IMR-90 (cell line): ENCODE data around the gene TM2D3. TPM values are rescaled to one million over a fixed set of nuclear protein-coding genes. Genes with fewer than 3 reads are reported as not detected.

Source experiments
- ATAC-seq: fragments of 200-7000 bp; cut with Tn5 transposase; 2 replicates; pipeline ENCODE4 v1.9.1; 2020; ENCODE audit warnings: low read depth, mild to moderate bottlenecking, moderate library complexity
- BruUV-seq: library from RNA; stranded (reverse); fragments of 400-500 nt; replicated peaks from 2 replicates; lab custom pipeline; 2021; lab: Mats Ljungman, UMichigan
- CTCF ChIA-PET: fragments of 300-600 bp; formaldehyde crosslinking; extraction: SDS; loops from one replicate; lab custom pipeline; 2021; ENCODE audit warnings: antibody characterized with exemption; lab: Yijun Ruan, JAX
- POLR2A ChIA-PET: fragments of 300-600 bp; sonication (Branson Sonifier 250); formaldehyde crosslinking; loops from one replicate; lab custom pipeline; 2022; ENCODE audit warnings: antibody characterized with exemption; ENCODE audit not compliant: unreplicated experiment; lab: Charles Lee
- DNase-seq: peaks from one replicate; pipeline ENCODE4 v3.0.0; 2013
- H2AFZ ChIP-seq: replicated peaks from 2 replicates; pipeline ENCODE3; 2013; ENCODE audit warnings: low read length, mild to moderate bottlenecking; ENCODE audit not compliant: poor library complexity
- H2AK5ac ChIP-seq: 2 replicates; pipeline ENCODE4 v1.6.1; 2013; ENCODE audit warnings: low read depth, low read length, inconsistent platforms
- H2AK9ac ChIP-seq: replicated peaks from 2 replicates; pipeline ENCODE3; 2013; ENCODE audit warnings: mild to moderate bottlenecking, low read depth, low read length, moderate library complexity; ENCODE audit not compliant: poor library complexity
- H2BK120ac ChIP-seq: 2 replicates; pipeline ENCODE4 v1.6.1; 2013; ENCODE audit warnings: low read depth, low read length, inconsistent platforms
- H2BK15ac ChIP-seq: 3 replicates; pipeline ENCODE4 v1.6.1; 2013; ENCODE audit warnings: low read depth, low read length, inconsistent platforms
- H2BK20ac ChIP-seq: 2 replicates; pipeline ENCODE4 v1.6.1; 2013; ENCODE audit warnings: low read depth, mild to moderate bottlenecking, inconsistent platforms, low read length, moderate library complexity
- H2BK5ac ChIP-seq: 2 replicates; pipeline ENCODE4 v1.6.1; 2013; ENCODE audit warnings: mild to moderate bottlenecking, low read depth, low read length, inconsistent platforms; ENCODE audit not compliant: poor library complexity, severe bottlenecking
- H3K14ac ChIP-seq: replicated peaks from 2 replicates; pipeline ENCODE4 v1.6.1; 2013; ENCODE audit warnings: low read depth, low read length, inconsistent platforms
- H3K18ac ChIP-seq: 2 replicates; pipeline ENCODE4 v1.6.1; 2013; ENCODE audit warnings: low read depth, low read length, control low read depth
- H3K23ac ChIP-seq: 2 replicates; pipeline ENCODE4 v1.6.1; 2013; ENCODE audit warnings: low read depth, low read length, inconsistent platforms
- H3K27ac ChIP-seq: 2 replicates; pipeline ENCODE4 v1.5.1; 2013; ENCODE audit warnings: mild to moderate bottlenecking, control low read depth, low read length; ENCODE audit not compliant: insufficient read depth
- H3K27me3 ChIP-seq: 2 replicates; pipeline ENCODE4 v1.6.1; 2013; ENCODE audit warnings: low read length; ENCODE audit not compliant: control insufficient read depth, insufficient read depth
- H3K36me3 ChIP-seq: 2 replicates; pipeline ENCODE4 v1.6.1; 2013; ENCODE audit warnings: low read length, mixed read lengths; ENCODE audit not compliant: control insufficient read depth, insufficient read depth
- H3K4ac ChIP-seq: 2 replicates; pipeline ENCODE4 v1.6.1; 2013; ENCODE audit warnings: low read depth, low read length, inconsistent platforms
- H3K4me1 ChIP-seq: 2 replicates; pipeline ENCODE4 v1.6.1; 2013; ENCODE audit warnings: low read length, mixed read lengths; ENCODE audit not compliant: control insufficient read depth, insufficient read depth
- H3K4me2 ChIP-seq: 2 replicates; pipeline ENCODE4 v1.6.1; 2013; ENCODE audit warnings: low read depth, mild to moderate bottlenecking, control low read depth, low read length, moderate library complexity
- H3K4me3 ChIP-seq: 2 replicates; pipeline ENCODE4 v1.5.1; 2013; ENCODE audit warnings: low read depth, mild to moderate bottlenecking, control low read depth, low read length, moderate library complexity; ENCODE audit not compliant: insufficient read depth
- H3K56ac ChIP-seq: 2 replicates; pipeline ENCODE4 v1.6.1; 2013; ENCODE audit warnings: low read length, inconsistent platforms; ENCODE audit not compliant: insufficient read depth; ENCODE audit errors: extremely low read depth
- H3K79me1 ChIP-seq, 2 experiments: 2 replicates each; pipeline ENCODE4 v1.6.1; 2013; ENCODE audit warnings: low read length in 2 of 2, inconsistent platforms in 1 of 2, low read depth in 1 of 2
- H3K9ac ChIP-seq: 2 replicates; pipeline ENCODE4 v1.6.1; 2013; ENCODE audit warnings: low read depth, low read length, control low read depth
- H3K9me1 ChIP-seq: 2 replicates; pipeline ENCODE4 v1.6.1; 2013; ENCODE audit warnings: low read length, inconsistent platforms; ENCODE audit not compliant: insufficient read depth
- H3K9me3 ChIP-seq: 2 replicates; pipeline ENCODE4 v1.6.1; 2013; ENCODE audit warnings: low read length; ENCODE audit not compliant: control insufficient read depth, insufficient read depth
- H4K20me1 ChIP-seq: 2 replicates; pipeline ENCODE4 v1.6.1; 2013; ENCODE audit warnings: low read length, inconsistent platforms; ENCODE audit not compliant: insufficient read depth
- H4K5ac ChIP-seq: 2 replicates; pipeline ENCODE4 v1.6.1; 2013; ENCODE audit warnings: mild to moderate bottlenecking, low read depth, low read length, control low read depth
- H4K8ac ChIP-seq, 2 experiments: 2 replicates each; pipeline ENCODE4 v1.6.1; 2013; ENCODE audit warnings: low read depth in 2 of 2, low read length in 2 of 2, control low read depth in 1 of 2, inconsistent platforms in 1 of 2
- H4K91ac ChIP-seq: 2 replicates; pipeline ENCODE4 v1.6.1; 2013; ENCODE audit warnings: low read depth, low read length, inconsistent platforms; ENCODE audit not compliant: insufficient read depth
- FOS ChIP-seq: fragments of 150-350 bp; IDR thresholded peaks from 2 replicates; pipeline ENCODE4 v1.6.1; 2016; ENCODE audit warnings: low read depth, low read length
- NFE2L2 ChIP-seq: fragments of 150-350 bp; IDR thresholded peaks from 2 replicates; pipeline ENCODE4 v1.6.1; 2016; ENCODE audit warnings: low read depth, mild to moderate bottlenecking, low read length
- RAD21 ChIP-seq: IDR thresholded peaks from 2 replicates; pipeline ENCODE4 v1.6.1; 2012; ENCODE audit warnings: low read length, improper control_type of control experiment
- WGBS, 2 experiments: methylation state at CpG; one replicate each; pipeline versions ENCODE4 v1.1.5 to v1.1.7; 2013; ENCODE audit warnings: missing lambda C conversion rate in 2 of 2; ENCODE audit not compliant: insufficient read length in 1 of 2; ENCODE audit errors: extremely low coverage in 2 of 2; 5-methylcytosine and 5-hydroxymethylcytosine counted together
- dilution Hi-C: fragments of 300-500 bp; cut with HindIII; formaldehyde crosslinking; loops from one replicate; pipeline ENCODE4 v1.14.3; 2018; ENCODE audit warnings: low sequenced_read_pairs; ENCODE audit not compliant: unreplicated experiment
- in situ Hi-C: fragments of 300-500 bp; cut with MboI; formaldehyde crosslinking; loops from 3 replicates; pipeline ENCODE4 v1.14.3; 2019; ENCODE audit warnings: low sequenced_read_pairs, inconsistent platforms, mixed read lengths
- intact Hi-C: fragments of 100-400 bp; cut with micrococcal nuclease; formaldehyde crosslinking; loops from 2 replicates; pipeline ENCODE4 v1.10.0; 2022
- polyA plus RNA-seq, 3 experiments: library from polyadenylated mRNA; depleted of rRNA; stranded (reverse); fragments of >200 nt; gene quantifications; 2 replicates each; pipeline ENCODE4 v1.2.3, GENCODE V29; 2012; ENCODE audit warnings: low replicate concordance in 1 of 3
- total RNA-seq: library from RNA; depleted of rRNA; stranded (reverse); fragments of >200 nt; gene quantifications from 2 replicates; pipeline ENCODE4 v1.2.3, GENCODE V29; 2012

The TM2D3 gene
- total and polyA plus RNA-seq, 2 of the 4 experiments (the other 2 are of a cell fraction) = 27.4 to 34.5 TPM

GRCh38 chr15:101637038-101637437, 15.1 kb downstream of the TM2D3 start:
- no peak overlapping the region for H2BK15ac ChIP-seq
- no peaks in the 10 kb centered on the region for H3K27me3 ChIP-seq
- no peak overlapping the region for H3K23ac ChIP-seq
- peaks cover 4% of the 10 kb centered on the region; the same call in 1 of the 2 replicates for H3K36me3 ChIP-seq
- CTCF ChIA-PET = interaction anchor here (0.6 kb wide), 1 partner anchor 274 kb away, joined by 4 read pairs; no protein-coding TSS in a partner anchor
- no peak overlapping the region for H4K5ac ChIP-seq
- no TSS peak for BruUV-seq
- H2AK9ac ChIP-seq = no peak overlapping the region
- intact Hi-C loops (no loop called here), in situ Hi-C loops (no loop called here), dilution Hi-C loops (no loop called here)
- no peak overlapping the region for H4K8ac ChIP-seq
- no peak overlapping the region for H3K4me2 ChIP-seq
- H2BK120ac ChIP-seq = no peak overlapping the region
- H3K14ac ChIP-seq = no peak overlapping the region
- no peaks in the 10 kb centered on the region; the same call in 1 of the 2 replicates for H4K20me1 ChIP-seq
- no peak overlapping the region for H2BK5ac ChIP-seq
- no peak overlapping the region for H3K9ac ChIP-seq
- H3K18ac ChIP-seq = no peak overlapping the region
- peaks cover 5% of the 10 kb centered on the region for H3K4me1 ChIP-seq
- H3K4ac ChIP-seq = no peak overlapping the region
- ATAC-seq (no peak), DNase-seq (no peak)
- no peak overlapping the region for H2AFZ ChIP-seq
- H3K9me1 ChIP-seq = 0 out of 2 replicates have a peak, but pooled peaks cover 4% of the 10 kb centered on the region
- H3K79me1 ChIP-seq = peaks cover 7 to 15% of the 10 kb centered on the region in 2 experiments; a peak in 2 of 4 replicates
- H4K91ac ChIP-seq = no peak overlapping the region
- H2AK5ac ChIP-seq = no peak overlapping the region; the same call in 1 of the 2 replicates
- POLR2A ChIA-PET = no interaction called here
- H3K56ac ChIP-seq = no peak overlapping the region
- H3K27ac ChIP-seq = no peak overlapping the region
- no peak for TF ChIP-seq RAD21
- TF ChIP-seq NFE2L2 = no peak
- no peak for TF ChIP-seq FOS
- no peak overlapping the region for H2BK20ac ChIP-seq
- no peaks in the 10 kb centered on the region for H3K9me3 ChIP-seq
- 100% methylated on average over 3 of the region's 3 CpGs; no CpG with 5 or more reads in 1 of the 2 experiments for WGBS, 2 experiments
- H3K4me3 ChIP-seq = no peak overlapping the region
